Measurements from ENCODE around the gene TTC4. TPM values are rescaled to one million over a fixed set of nuclear protein-coding genes. Genes with fewer than 3 reads are reported as not detected.
A peak's percentile ranks its signal among the peaks of the same experiment; 100 is the strongest.

TTC4 gene
- total RNA-seq, 3 donors from 2014 or later (not counting 1 experiment from before 2014, with no cell fraction given), result 7.8 to 13.6 (median 10.0) TPM

- intact Hi-C loops (cut with micrococcal nuclease), result no loop called here
- H3K27me3 ChIP-seq (ENCODE audit: control insufficient read depth, insufficient read depth, low read length), result no peaks in the 10 kb centered on the region
- no peak overlapping the region for H3K27ac ChIP-seq (ENCODE audit: low read length)
- Mint-ChIP-seq H3K27ac (peak overlapping the region in 1 of 2 donors; percentile 3), H3K4me1 (peaks cover 3 to 5% of the 10 kb centered on the region in 2 donors), H3K36me3 (peaks cover 58% of the 10 kb centered on the region), H3K9me3 (no peaks in the 10 kb centered on the region), H3K4me3 (no peak overlapping the region), H3K27me3 (ENCODE audit: low read depth in 2 of 2) (no peaks in the 10 kb centered on the region)
- WGBS (ENCODE audit: insufficient coverage), result 92% methylated on average over 3 of the region's 3 CpGs
- TF ChIP-seq CTCF (IDR thresholded peaks at IDR 0.05), result no peak
- peaks cover 74% of the 10 kb centered on the region for H3K36me3 ChIP-seq (ENCODE audit: control insufficient read depth, insufficient read depth, low read length)
- DNase-seq (no peak), ATAC-seq (no peak)
- no peak overlapping the region for H3K4me3 ChIP-seq (ENCODE audit: low read length)
- H3K4me1 ChIP-seq (ENCODE audit: control insufficient read depth, insufficient read depth, low read length), result no peaks in the 10 kb centered on the region
- H3K9me3 ChIP-seq (ENCODE audit: control insufficient read depth, insufficient read depth, low read length), result no peaks in the 10 kb centered on the region
These were observed 12.4 kb downstream of the TTC4 start for GRCh38 chr1:54728027-54728426.

GRCh38 chr1:54736685-54737084 lies 21.0 kb downstream of the TTC4 start:
- WGBS (ENCODE audit: insufficient coverage), result 92% methylated on average over 5 of the region's 5 CpGs
- intact Hi-C loops (cut with micrococcal nuclease), result no loop called here
- Mint-ChIP-seq H3K9me3 (no peaks in the 10 kb centered on the region), H3K4me1 (peaks cover 6 to 15% of the 10 kb centered on the region in 2 donors), H3K4me3 (no peak overlapping the region), H3K36me3 (peaks cover 28% of the 10 kb centered on the region), H3K27ac (peak overlapping the region; percentile 27 to 44), H3K27me3 (ENCODE audit: low read depth in 2 of 2) (no peaks in the 10 kb centered on the region)
- Histone ChIP-seq H3K4me1 (ENCODE audit: control insufficient read depth, insufficient read depth, low read length) (no peaks in the 10 kb centered on the region), H3K27ac (ENCODE audit: low read length) (no peak overlapping the region), H3K4me3 (ENCODE audit: low read length) (no peak overlapping the region), H3K27me3 (ENCODE audit: control insufficient read depth, insufficient read depth, low read length) (no peaks in the 10 kb centered on the region), H3K36me3 (ENCODE audit: control insufficient read depth, insufficient read depth, low read length) (peaks cover 62% of the 10 kb centered on the region), H3K9me3 (ENCODE audit: control insufficient read depth, insufficient read depth, low read length) (no peaks in the 10 kb centered on the region)
- no peak for TF ChIP-seq CTCF (IDR thresholded peaks at IDR 0.05)
- no peak for DNase-seq
- no peak for ATAC-seq

- peaks cover 5 to 14% of the 10 kb centered on the region in 2 donors for H3K4me1 Mint-ChIP-seq
- Histone ChIP-seq H3K36me3 (ENCODE audit: control insufficient read depth, insufficient read depth, low read length) (peaks cover 70% of the 10 kb centered on the region), H3K4me3 (ENCODE audit: low read length) (no peak overlapping the region), H3K27ac (ENCODE audit: low read length) (no peak overlapping the region), H3K4me1 (ENCODE audit: control insufficient read depth, insufficient read depth, low read length) (no peaks in the 10 kb centered on the region), H3K27me3 (ENCODE audit: control insufficient read depth, insufficient read depth, low read length) (no peaks in the 10 kb centered on the region), H3K9me3 (ENCODE audit: control insufficient read depth, insufficient read depth, low read length) (no peaks in the 10 kb centered on the region)
- DNase-seq (no peak), ATAC-seq (no peak)
- H3K4me3 Mint-ChIP-seq, result no peak overlapping the region
- no peaks in the 10 kb centered on the region for H3K27me3 Mint-ChIP-seq (ENCODE audit: low read depth in 2 of 2)
- no peak overlapping the region for H3K27ac Mint-ChIP-seq
- H3K9me3 Mint-ChIP-seq, result no peaks in the 10 kb centered on the region
- 95% methylated on average over 6 of the region's 6 CpGs for WGBS (ENCODE audit: insufficient coverage)
- intact Hi-C loops (cut with micrococcal nuclease), result no loop called here
- H3K36me3 Mint-ChIP-seq, result peaks cover 26% of the 10 kb centered on the region
- no peak for TF ChIP-seq CTCF (IDR thresholded peaks at IDR 0.05)
These were observed 22.6 kb downstream of the TTC4 start for GRCh38 chr1:54738244-54738643.

GRCh38 chr1:54741531-54741930 lies 25.9 kb downstream of the TTC4 start:
- peaks cover 14% of the 10 kb centered on the region for H3K36me3 Mint-ChIP-seq
- peaks cover 57% of the 10 kb centered on the region for H3K36me3 ChIP-seq (ENCODE audit: control insufficient read depth, insufficient read depth, low read length)
- H3K9me3 Mint-ChIP-seq, result no peaks in the 10 kb centered on the region
- no peak overlapping the region for H3K27ac ChIP-seq (ENCODE audit: low read length)
- no peak overlapping the region for H3K4me3 Mint-ChIP-seq
- no peak overlapping the region for H3K4me3 ChIP-seq (ENCODE audit: low read length)
- peaks cover 0 to 8% of the 10 kb centered on the region in 2 donors for H3K4me1 Mint-ChIP-seq
- no peaks in the 10 kb centered on the region for H3K4me1 ChIP-seq (ENCODE audit: control insufficient read depth, insufficient read depth, low read length)
- H3K9me3 ChIP-seq (ENCODE audit: control insufficient read depth, insufficient read depth, low read length), result no peaks in the 10 kb centered on the region
- WGBS (ENCODE audit: insufficient coverage), result 95% methylated on average over 4 of the region's 4 CpGs
- H3K27ac Mint-ChIP-seq, result no peak overlapping the region
- no peaks in the 10 kb centered on the region for H3K27me3 ChIP-seq (ENCODE audit: control insufficient read depth, insufficient read depth, low read length)
- no peaks in the 10 kb centered on the region for H3K27me3 Mint-ChIP-seq (ENCODE audit: low read depth in 2 of 2)
- intact Hi-C loops (cut with micrococcal nuclease), result no loop called here
- no peak for TF ChIP-seq CTCF (IDR thresholded peaks at IDR 0.05)
- DNase-seq (no peak), ATAC-seq (no peak)

Data from natural killer cell (primary cell).